DND-41 (cell line): ENCODE results near the gene MTG2.

Source experiments
- ATAC-seq: fragments of 200-7000 bp; cut with Tn5 transposase; 3 replicates; pipeline ENCODE4 v1.9.1; 2021; ENCODE audit warnings: low read depth; ENCODE audit not compliant: insufficient read depth
- DNase-seq: peaks from one replicate; pipeline ENCODE4 v3.0.0-alpha.2; 2020
- H2AFZ ChIP-seq: 2 replicates; pipeline ENCODE4 v1.6.0; 2012; ENCODE audit warnings: low read depth, low read length
- H3K27ac ChIP-seq: 2 replicates; pipeline ENCODE4 v1.5.1; 2012; ENCODE audit warnings: low read length, inconsistent platforms
- H3K27me3 ChIP-seq: fragments of 200-600 bp; sonication (generic); 2 replicates; pipeline ENCODE4 v1.6.0; 2012; ENCODE audit warnings: low read length, mild to moderate bottlenecking, inconsistent platforms; ENCODE audit not compliant: insufficient read depth, poor library complexity
- H3K36me3 ChIP-seq: 2 replicates; pipeline ENCODE4 v1.5.1; 2012; ENCODE audit warnings: low read length, inconsistent platforms; ENCODE audit not compliant: insufficient read depth
- H3K4me1 ChIP-seq: 2 replicates; pipeline ENCODE4 v1.5.1; 2012; ENCODE audit warnings: mild to moderate bottlenecking, low read length; ENCODE audit not compliant: insufficient read depth
- H3K4me2 ChIP-seq: 2 replicates; pipeline ENCODE4 v1.6.0; 2012; ENCODE audit warnings: mild to moderate bottlenecking, moderate library complexity, low read length, inconsistent platforms; ENCODE audit not compliant: insufficient read depth
- H3K4me3 ChIP-seq, 2 experiments: fragments of 200-600 bp in 1 of 2; shearing (Covaris generic) in 1 of 2; 2 replicates each; pipeline ENCODE4 v1.5.1; 2012 to 2016; ENCODE audit warnings: inconsistent platforms in 2 of 2, low read length in 2 of 2, mild to moderate bottlenecking in 2 of 2, low read depth in 1 of 2, moderate library complexity in 1 of 2
- H3K79me2 ChIP-seq: 2 replicates; pipeline ENCODE4 v1.6.0; 2012; ENCODE audit warnings: low read length, inconsistent platforms; ENCODE audit not compliant: insufficient read depth
- H3K9ac ChIP-seq: 2 replicates; pipeline ENCODE4 v1.6.0; 2012; ENCODE audit warnings: low read depth, mild to moderate bottlenecking, inconsistent platforms, low read length, moderate library complexity
- H3K9me3 ChIP-seq: 2 replicates; pipeline ENCODE4 v1.5.1; 2012; ENCODE audit warnings: low read length, moderate library complexity, mild to moderate bottlenecking, inconsistent platforms; ENCODE audit not compliant: insufficient read depth, severe bottlenecking
- H4K20me1 ChIP-seq: 2 replicates; pipeline ENCODE4 v1.6.0; 2012; ENCODE audit warnings: low read length; ENCODE audit not compliant: insufficient read depth
- CTCF ChIP-seq: IDR thresholded peaks from 2 replicates; pipeline ENCODE4 v1.5.1; 2012; ENCODE audit warnings: borderline replicate concordance, low read length, moderate library complexity, mild to moderate bottlenecking; ENCODE audit not compliant: poor library complexity, severe bottlenecking; ENCODE audit errors: extremely low read depth
- EZH2 ChIP-seq: IDR thresholded peaks from 3 replicates; pipeline ENCODE4 v1.6.1; 2012; ENCODE audit warnings: borderline replicate concordance, low read depth, mild to moderate bottlenecking, moderate library complexity, low read length, inconsistent platforms; ENCODE audit not compliant: severe bottlenecking

MTG2 gene

DNA sequence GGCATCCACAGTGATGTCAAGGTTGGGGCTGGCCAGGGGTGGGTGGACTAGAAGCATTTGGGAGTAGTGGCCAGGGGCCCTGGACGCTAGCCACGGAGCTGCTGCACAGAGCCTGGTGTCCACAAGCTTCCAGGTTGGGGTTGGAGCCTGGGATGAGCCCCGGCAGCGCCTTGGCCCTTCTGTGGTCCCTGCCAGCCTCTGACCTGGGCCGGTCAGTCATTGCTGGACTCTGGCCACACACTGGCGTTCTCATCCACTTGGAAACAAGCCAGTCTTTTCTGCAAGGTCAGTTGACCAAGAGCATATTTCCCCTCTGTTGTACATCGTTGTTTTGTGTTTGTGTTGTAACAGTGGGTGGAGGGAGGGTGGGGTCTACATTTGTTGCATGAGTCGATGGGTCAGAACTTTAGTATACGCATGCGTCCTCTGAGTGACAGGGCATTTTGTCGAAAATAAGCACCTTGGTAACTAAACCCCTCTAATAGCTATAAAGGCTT is 48.0 kb upstream of the MTG2 start:
- ATAC-seq: no peak

GRCh38 chr20:62135573-62136266 is 47.1 kb upstream of the MTG2 start:
- Histone ChIP-seq H3K27ac (no peak overlapping the region), H3K36me3 (peaks cover 100% of the 10 kb centered on the region), H3K4me2 (no peak overlapping the region), H3K27me3 (no peaks in the 10 kb centered on the region), H3K4me1 (peaks cover 12% of the 10 kb centered on the region), H4K20me1 (peaks cover 92% of the 10 kb centered on the region), H3K9ac (no peak overlapping the region), H3K4me3 (no peak overlapping the region), H3K79me2 (peaks cover 45% of the 10 kb centered on the region), H2AFZ (no peak overlapping the region), H3K9me3 (no peaks in the 10 kb centered on the region)
- no peak for ATAC-seq
- no peak for TF ChIP-seq CTCF
- no peak for DNase-seq

More for the DNA sequence above, 48.0 kb upstream of the MTG2 start:
- Histone ChIP-seq H3K79me2 (peaks cover 36% of the 10 kb centered on the region), H3K4me2 (no peak overlapping the region), H2AFZ (no peak overlapping the region), H3K4me1 (0 out of 2 replicates have a peak, but pooled peaks cover 5% of the 10 kb centered on the region), H3K27ac (no peak overlapping the region), H4K20me1 (peaks cover 88% of the 10 kb centered on the region), H3K4me3 (no peak overlapping the region), H3K27me3 (no peaks in the 10 kb centered on the region), H3K9ac (no peak overlapping the region), H3K9me3 (no peaks in the 10 kb centered on the region), H3K36me3 (peaks cover 100% of the 10 kb centered on the region)
- DNase-seq: no peak
- TF ChIP-seq CTCF (no peak), EZH2 (no peak)

DNA sequence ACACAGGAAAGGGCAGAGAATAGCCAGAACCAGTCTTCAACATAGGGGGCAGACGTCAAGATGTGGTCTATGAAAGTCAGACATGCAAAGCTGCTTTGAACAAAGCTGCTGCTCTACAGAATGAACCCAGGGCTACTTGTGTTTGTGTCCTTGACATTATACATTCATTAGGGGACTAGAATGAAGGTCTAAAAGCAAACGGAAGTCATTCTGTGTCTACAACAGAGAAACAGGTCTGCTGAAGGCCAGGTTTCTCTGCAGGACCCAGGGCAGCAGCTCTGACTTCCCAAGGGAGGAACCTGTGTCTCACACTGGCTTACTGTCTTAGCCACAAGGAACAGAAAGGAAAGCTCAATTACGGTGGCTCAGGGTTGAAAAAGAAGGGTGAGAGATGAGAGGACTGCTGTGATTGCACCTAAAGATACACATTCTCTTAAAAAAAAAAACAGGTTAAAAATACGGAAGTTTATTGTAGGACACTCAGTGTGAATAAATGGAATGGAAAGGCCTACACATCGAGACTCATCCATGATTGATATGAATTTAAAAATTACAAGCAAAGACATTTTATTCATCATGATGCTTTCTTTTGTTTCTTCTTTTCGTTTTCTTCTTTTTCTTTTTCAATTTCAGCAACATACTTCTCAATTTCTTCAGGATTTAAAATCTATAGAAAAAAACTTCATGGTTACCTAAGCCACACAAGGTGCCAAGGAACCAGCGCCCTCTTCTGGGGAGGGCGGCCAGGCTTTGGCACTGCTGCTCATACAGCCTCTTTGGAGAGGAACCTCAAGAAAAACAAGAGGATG is 46.3 kb upstream of the MTG2 start:
- H3K4me2 ChIP-seq: no peak overlapping the region
- TF ChIP-seq CTCF: peak; percentile 95
- no peak for TF ChIP-seq EZH2
- peaks cover 20% of the 10 kb centered on the region for H3K4me1 ChIP-seq
- peaks cover 100% of the 10 kb centered on the region for H3K36me3 ChIP-seq
- ATAC-seq (peak; percentile 73), DNase-seq (peak; percentile 73)
- no peaks in the 10 kb centered on the region for H3K9me3 ChIP-seq
- H2AFZ ChIP-seq: no peak overlapping the region
- no peak overlapping the region for H3K4me3 ChIP-seq
- peaks cover 94% of the 10 kb centered on the region for H4K20me1 ChIP-seq
- no peak overlapping the region for H3K9ac ChIP-seq
- no peaks in the 10 kb centered on the region for H3K27me3 ChIP-seq
- peaks cover 53% of the 10 kb centered on the region for H3K79me2 ChIP-seq
- no peak overlapping the region for H3K27ac ChIP-seq
